DOHH2 (cell line): ENCODE results near the gene FHOD1.

ENCODE experiments used
- H3F3A ChIP-seq: fragments of 200-600 bp; sonication (generic), shearing (Covaris generic); 2 replicates; pipeline ENCODE4 v1.6.0; 2016; ENCODE audit warnings: antibody characterized with exemption, mild to moderate bottlenecking; ENCODE audit not compliant: control insufficient read depth, insufficient read depth
- H3K27ac ChIP-seq: fragments of 200-600 bp; sonication (generic); 2 replicates; pipeline ENCODE4 v1.5.1; 2014; ENCODE audit warnings: low read depth, mild to moderate bottlenecking, low read length, moderate library complexity
- H3K27me3 ChIP-seq: fragments of 200-600 bp; sonication (generic); 2 replicates; pipeline ENCODE4 v1.6.1; 2014; ENCODE audit warnings: mild to moderate bottlenecking, low read length, mixed read lengths; ENCODE audit not compliant: control insufficient read depth
- H3K36me3 ChIP-seq: fragments of 200-600 bp; sonication (generic); 2 replicates; pipeline ENCODE4 v1.6.1; 2014; ENCODE audit warnings: mild to moderate bottlenecking, low read length, moderate library complexity, mixed read lengths; ENCODE audit not compliant: control insufficient read depth
- H3K4me1 ChIP-seq: fragments of 200-600 bp; sonication (generic); 2 replicates; pipeline ENCODE4 v1.6.1; 2014; ENCODE audit warnings: mild to moderate bottlenecking, low read length, mixed read lengths; ENCODE audit not compliant: control insufficient read depth
- H3K4me2 ChIP-seq: fragments of 200-600 bp; sonication (generic); 2 replicates; pipeline ENCODE4 v1.6.0; 2014; ENCODE audit warnings: mild to moderate bottlenecking, low read length, moderate library complexity
- H3K4me3 ChIP-seq: fragments of 200-600 bp; sonication (generic); 2 replicates; pipeline ENCODE4 v1.5.1; 2014; ENCODE audit warnings: mild to moderate bottlenecking, low read length, mixed read lengths
- H3K79me2 ChIP-seq: fragments of 200-600 bp; sonication (generic); 2 replicates; pipeline ENCODE4 v1.6.1; 2014; ENCODE audit warnings: mild to moderate bottlenecking, low read length, mixed read lengths; ENCODE audit not compliant: control insufficient read depth
- H3K9me2 ChIP-seq: fragments of 200-600 bp; sonication (generic); replicated peaks from 2 replicates; pipeline ENCODE4 v1.6.1; 2014; ENCODE audit warnings: mild to moderate bottlenecking, low read length, mixed read lengths; ENCODE audit not compliant: control insufficient read depth
- H3K9me3 ChIP-seq: fragments of 200-600 bp; sonication (generic); 2 replicates; pipeline ENCODE4 v1.6.1; 2014; ENCODE audit warnings: antibody characterized with exemption, low read length, mixed read lengths; ENCODE audit not compliant: control insufficient read depth, insufficient read depth
- H4K20me1 ChIP-seq: fragments of 200-600 bp; sonication (generic); 2 replicates; pipeline ENCODE4 v1.6.0; 2014; ENCODE audit warnings: low read depth, mild to moderate bottlenecking, antibody characterized with exemption, low read length, moderate library complexity; ENCODE audit not compliant: control insufficient read depth, insufficient read depth
- EZH2phosphoT487 ChIP-seq: fragments of 200-600 bp; sonication (generic); IDR thresholded peaks from 2 replicates; pipeline ENCODE4 v1.6.1; 2017; ENCODE audit warnings: borderline replicate concordance, mild to moderate bottlenecking, antibody characterized with exemption, low read length, moderate library complexity, mixed read lengths
- TF ChIP-seq, protein P1 (sequence below): fragments of 200-600 bp; sonication (generic); IDR thresholded peaks from one replicate; pipeline ENCODE4 v1.5.1; 2014; ENCODE audit warnings: antibody characterized with exemption, mild to moderate bottlenecking, low read depth, low read length; ENCODE audit not compliant: poor library complexity, severe bottlenecking

Gene FHOD1

DNA sequence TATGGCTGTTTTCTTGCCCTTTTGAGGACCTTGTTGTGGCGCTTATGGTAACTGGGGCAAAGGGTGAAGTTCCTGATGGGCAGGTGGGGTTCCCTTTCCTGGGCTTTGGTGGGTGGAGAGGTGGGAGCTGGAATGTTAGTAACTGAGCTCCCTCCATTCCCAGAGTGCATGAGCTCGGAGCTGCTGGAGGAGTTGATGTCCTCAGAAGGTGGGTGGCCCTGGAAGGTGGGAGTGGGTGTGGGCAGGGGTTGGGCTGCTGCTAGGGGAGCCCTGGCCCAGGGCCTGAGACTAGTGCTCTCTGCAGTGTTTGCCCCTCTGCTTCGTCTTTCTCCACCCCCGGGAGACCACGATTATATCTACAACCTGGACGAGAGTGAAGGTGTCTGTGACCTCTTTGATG, 49.6 kb downstream of the FHOD1 start:
- Histone ChIP-seq H3K36me3 (peaks cover 90% of the 10 kb centered on the region), H3K4me3 (no peak overlapping the region), H3K9me2 (no peaks in the 10 kb centered on the region), H3K4me1 (peaks cover 9% of the 10 kb centered on the region), H3K27ac (no peak overlapping the region), H3K4me2 (no peak overlapping the region), H3K79me2 (peaks cover 27% of the 10 kb centered on the region), H3K9me3 (no peaks in the 10 kb centered on the region), H3F3A (no peaks in the 10 kb centered on the region), H3K27me3 (no peaks in the 10 kb centered on the region), H4K20me1 (peaks cover 3% of the 10 kb centered on the region)
- TF ChIP-seq, protein P1, sequence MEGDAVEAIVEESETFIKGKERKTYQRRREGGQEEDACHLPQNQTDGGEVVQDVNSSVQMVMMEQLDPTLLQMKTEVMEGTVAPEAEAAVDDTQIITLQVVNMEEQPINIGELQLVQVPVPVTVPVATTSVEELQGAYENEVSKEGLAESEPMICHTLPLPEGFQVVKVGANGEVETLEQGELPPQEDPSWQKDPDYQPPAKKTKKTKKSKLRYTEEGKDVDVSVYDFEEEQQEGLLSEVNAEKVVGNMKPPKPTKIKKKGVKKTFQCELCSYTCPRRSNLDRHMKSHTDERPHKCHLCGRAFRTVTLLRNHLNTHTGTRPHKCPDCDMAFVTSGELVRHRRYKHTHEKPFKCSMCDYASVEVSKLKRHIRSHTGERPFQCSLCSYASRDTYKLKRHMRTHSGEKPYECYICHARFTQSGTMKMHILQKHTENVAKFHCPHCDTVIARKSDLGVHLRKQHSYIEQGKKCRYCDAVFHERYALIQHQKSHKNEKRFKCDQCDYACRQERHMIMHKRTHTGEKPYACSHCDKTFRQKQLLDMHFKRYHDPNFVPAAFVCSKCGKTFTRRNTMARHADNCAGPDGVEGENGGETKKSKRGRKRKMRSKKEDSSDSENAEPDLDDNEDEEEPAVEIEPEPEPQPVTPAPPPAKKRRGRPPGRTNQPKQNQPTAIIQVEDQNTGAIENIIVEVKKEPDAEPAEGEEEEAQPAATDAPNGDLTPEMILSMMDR, result no peak
- TF ChIP-seq EZH2phosphoT487, result no peak

DNA sequence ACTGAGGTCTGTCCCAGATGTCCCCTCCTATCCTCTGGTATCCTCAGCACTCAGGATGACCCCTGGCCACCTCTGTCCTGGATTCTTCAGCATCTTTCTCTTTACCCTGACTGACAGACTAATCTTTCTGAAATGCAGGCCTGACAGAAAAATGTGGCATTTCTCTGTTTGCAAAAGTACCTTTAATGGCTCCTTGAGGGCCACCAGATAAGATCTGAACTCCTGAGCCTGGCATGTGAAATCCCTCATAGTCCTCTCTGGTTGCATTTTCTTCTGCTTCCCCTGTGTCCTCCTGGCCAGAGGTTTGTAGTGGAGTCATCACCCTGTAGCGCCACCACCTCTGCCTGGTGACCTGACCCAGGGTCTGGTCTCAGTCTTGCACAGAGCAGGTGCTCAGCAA, 50.4 kb downstream of the FHOD1 start:
- H3K4me3 ChIP-seq, result no peak overlapping the region
- no peaks in the 10 kb centered on the region for H3K9me3 ChIP-seq
- H3K27me3 ChIP-seq, result no peaks in the 10 kb centered on the region
- no peak for TF ChIP-seq EZH2phosphoT487
- TF ChIP-seq, protein P1, result no peak
- H3K79me2 ChIP-seq, result peaks cover 35% of the 10 kb centered on the region
- peaks cover 3% of the 10 kb centered on the region for H4K20me1 ChIP-seq
- no peaks in the 10 kb centered on the region for H3F3A ChIP-seq
- H3K4me2 ChIP-seq, result no peak overlapping the region
- peaks cover 88% of the 10 kb centered on the region for H3K36me3 ChIP-seq
- H3K27ac ChIP-seq, result no peak overlapping the region
- no peaks in the 10 kb centered on the region for H3K9me2 ChIP-seq
- H3K4me1 ChIP-seq, result peaks cover 9% of the 10 kb centered on the region

DNA sequence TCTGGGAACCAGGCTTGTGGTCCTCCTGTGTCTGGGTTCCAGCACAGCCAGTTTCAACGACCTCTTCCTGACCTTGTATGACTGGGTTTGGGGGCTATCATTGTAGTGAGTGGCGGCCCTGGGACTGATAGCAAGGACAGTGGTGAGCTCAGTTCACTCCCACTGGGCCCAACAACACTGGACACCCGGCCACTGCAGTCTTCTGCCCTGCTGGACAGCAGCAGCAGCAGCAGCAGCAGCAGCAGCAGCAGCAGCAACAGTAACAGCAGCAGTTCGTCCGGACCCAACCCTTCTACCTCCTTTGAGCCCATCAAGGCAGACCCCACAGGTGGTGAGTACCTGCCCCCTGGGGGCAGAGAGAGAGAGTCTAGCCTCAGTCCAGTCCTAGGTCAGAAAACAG, 51.6 kb downstream of the FHOD1 start:
- peaks cover 38% of the 10 kb centered on the region for H3K79me2 ChIP-seq
- peaks cover 82% of the 10 kb centered on the region for H3K36me3 ChIP-seq
- no peaks in the 10 kb centered on the region for H3K27me3 ChIP-seq
- no peak overlapping the region for H3K4me3 ChIP-seq
- H3K4me2 ChIP-seq, result no peak overlapping the region
- H3F3A ChIP-seq, result no peaks in the 10 kb centered on the region
- H4K20me1 ChIP-seq, result peaks cover 3% of the 10 kb centered on the region
- no peaks in the 10 kb centered on the region for H3K9me2 ChIP-seq
- no peak overlapping the region for H3K27ac ChIP-seq
- H3K9me3 ChIP-seq, result no peaks in the 10 kb centered on the region
- no peak for TF ChIP-seq EZH2phosphoT487
- TF ChIP-seq, protein P1, result no peak
- peaks cover 15% of the 10 kb centered on the region for H3K4me1 ChIP-seq

DNA sequence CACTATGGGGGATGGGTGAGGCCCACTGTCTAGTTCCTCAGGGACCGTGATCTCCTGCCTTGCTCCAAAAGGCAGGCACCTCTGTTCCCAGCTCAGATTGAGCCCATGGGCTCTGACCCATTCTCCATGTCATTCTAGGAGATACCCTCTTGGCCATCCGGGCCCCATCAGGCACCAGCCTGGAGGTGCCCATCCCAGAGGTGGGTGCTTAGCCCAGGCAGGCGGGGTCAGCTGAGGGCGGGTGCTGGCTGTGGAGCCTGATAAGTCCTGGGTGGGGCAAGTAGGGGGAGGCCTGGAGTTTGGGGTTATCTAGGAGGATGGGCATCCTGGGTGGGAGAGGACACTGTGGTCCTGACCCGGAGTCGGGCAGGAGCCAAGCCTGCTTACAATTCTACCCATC, 53.0 kb downstream of the FHOD1 start:
- Histone ChIP-seq H3K4me1 (peaks cover 15% of the 10 kb centered on the region), H3K9me3 (no peaks in the 10 kb centered on the region), H3K79me2 (peaks cover 38% of the 10 kb centered on the region), H3K4me3 (no peak overlapping the region), H4K20me1 (peaks cover 3% of the 10 kb centered on the region), H3K27me3 (no peaks in the 10 kb centered on the region), H3K36me3 (peaks cover 70% of the 10 kb centered on the region), H3K9me2 (no peaks in the 10 kb centered on the region), H3K27ac (no peak overlapping the region), H3K4me2 (no peak overlapping the region), H3F3A (no peaks in the 10 kb centered on the region)
- TF ChIP-seq, protein P1, result no peak
- TF ChIP-seq EZH2phosphoT487, result no peak
